Right ventricle myocardium superior (tissue), 1 donor: ENCODE data around the gene CFAP410. TPM values are rescaled to one million over a fixed set of nuclear protein-coding genes. Genes with fewer than 3 reads are reported as not detected.

Experiments used
- ATAC-seq: fragments of 200-7000 bp; cut with Tn5 transposase; one replicate; pipeline ENCODE4 v1.9.1; 2020; ENCODE audit warnings: mild to moderate bottlenecking; ENCODE audit not compliant: poor library complexity
- DNase-seq: peaks from one replicate; pipeline ENCODE4 v3.0.0-alpha.2; 2020
- intact Hi-C: fragments of 100-400 bp; cut with DNase I; formaldehyde crosslinking; loops from one replicate; pipeline ENCODE4 v1.11.2; 2022
- total RNA-seq: library from RNA; stranded (reverse); fragmentation: NEBNext Ultra II Directional; extraction: Animal tissue kit (Norgen Biotek cat#: 25700); gene quantifications from one replicate; pipeline ENCODE4 v1.2.1, GENCODE V29; 2021
- donor health status: DM: no; HTN: yes; CAD: no; lungs with severe emphysema.

CFAP410 gene
- total RNA-seq, 1 donor from 2014 or later: 13.9 TPM

DNA sequence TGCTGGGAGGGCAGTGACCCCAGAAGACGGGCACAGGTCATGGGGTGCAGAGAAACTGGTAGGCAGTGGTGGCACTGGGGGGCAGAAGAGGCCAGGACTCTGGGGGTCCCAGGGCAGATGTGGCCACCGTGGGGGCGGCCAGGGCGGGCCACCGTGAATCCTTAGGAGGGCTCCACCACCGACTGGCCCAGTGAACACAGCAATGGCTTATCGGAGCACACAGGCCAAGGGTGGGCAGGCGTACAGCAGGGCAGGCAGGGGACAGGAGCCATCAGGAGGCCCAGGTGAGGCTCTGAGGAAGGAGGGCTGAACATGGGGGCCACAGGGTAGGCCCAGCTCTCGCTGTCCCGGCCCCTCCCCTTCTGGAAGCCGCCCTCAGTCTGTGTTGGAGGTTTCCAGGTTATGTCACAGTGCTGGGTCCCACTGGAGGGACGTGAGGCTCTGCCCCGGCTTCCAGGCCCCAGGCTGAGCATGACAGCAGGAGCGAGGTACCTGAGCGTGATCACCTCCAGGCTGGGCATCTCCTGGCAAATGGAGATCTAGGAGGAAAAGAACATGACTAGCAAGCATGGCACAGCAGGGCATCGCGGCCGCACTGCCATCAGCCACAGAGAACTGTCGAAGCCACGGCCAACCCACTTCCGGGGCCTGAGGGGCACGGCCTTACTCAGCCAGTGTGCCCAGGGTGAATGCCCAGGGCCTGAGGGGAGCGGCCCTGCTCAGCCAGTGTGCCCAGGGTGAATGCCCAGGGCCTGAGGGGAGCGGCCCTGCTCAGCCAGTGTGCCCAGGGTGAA lies 3.7 kb downstream of the CFAP410 start:
- intact Hi-C loops: no loop called here
- no peak for ATAC-seq
- no peak for DNase-seq

DNA sequence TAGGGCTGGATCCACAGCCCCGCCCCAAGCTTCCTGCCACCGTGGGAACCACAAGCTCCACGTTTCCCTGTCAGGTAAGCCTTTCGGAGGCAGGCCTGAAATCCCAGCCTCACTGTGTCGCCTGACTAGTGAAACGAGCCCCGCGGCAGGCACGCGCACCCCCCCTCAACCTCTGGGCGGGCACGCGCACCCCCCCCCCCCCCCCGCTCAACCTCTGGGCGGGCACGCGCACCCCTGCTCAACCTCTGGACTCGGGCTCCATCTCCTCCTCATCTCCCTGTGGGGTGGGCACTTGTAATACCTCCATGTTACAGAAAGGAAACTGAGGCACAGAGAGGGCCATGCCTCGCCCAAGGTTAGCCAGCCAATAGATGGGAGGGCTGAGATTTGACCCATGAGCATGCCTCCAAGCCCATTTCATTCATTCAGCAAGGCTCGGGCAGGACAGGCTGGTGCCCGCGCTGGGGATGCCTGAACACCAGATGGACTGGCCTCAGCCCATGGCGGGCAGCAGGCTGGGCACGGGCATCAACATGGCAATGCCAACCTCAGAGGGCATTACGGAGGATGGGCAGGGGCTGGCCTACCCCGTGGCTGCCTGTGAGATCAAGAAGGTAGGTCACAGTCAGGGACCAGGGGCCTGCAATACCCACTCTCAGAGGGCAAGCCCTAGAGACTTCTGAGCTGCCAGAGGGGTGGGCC lies 4.7 kb downstream of the CFAP410 start:
- ATAC-seq (no peak), DNase-seq (no peak)
- intact Hi-C loops: no loop called here

DNA sequence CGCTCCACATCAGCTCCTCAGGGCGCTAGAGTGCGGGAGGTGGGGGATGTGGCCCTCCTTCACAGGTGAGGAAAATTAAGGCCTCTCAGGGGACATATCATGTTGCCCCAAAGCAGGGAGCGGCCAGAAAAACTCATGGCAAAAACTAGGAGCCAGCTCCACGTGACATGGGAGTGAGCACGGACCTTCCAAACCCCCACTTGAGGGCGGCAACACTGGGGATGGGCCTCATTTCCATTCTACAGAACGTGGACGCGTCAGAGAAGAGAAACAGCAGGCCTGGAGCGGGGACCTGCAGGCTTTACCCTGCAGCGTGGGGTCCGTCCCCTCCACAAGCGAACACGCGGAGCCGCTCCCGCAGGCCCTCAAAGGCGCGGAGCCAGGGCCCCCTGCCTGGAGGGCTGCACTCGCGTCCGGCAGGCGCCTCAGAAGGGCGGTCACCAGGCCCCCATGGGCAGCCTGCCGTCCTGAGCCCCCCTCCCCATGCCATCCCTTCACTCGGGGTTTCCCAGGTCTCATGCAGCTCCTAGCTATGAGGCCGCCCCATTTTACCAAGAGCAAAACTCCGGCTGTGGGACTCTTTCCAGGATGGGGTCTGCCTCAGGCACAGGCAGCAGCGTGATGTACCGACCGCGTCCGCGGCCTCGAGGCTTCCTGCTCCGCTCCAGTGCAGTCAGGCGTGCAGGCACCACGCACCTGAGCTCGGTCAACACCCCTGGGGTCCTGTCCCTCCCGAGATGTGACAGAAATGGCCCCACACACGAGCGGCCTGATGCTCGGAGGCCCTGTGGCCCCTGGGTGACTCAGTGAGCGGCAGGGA lies 5.5 kb downstream of the CFAP410 start:
- DNase-seq: no peak
- intact Hi-C loops: no loop called here
- ATAC-seq: no peak

DNA sequence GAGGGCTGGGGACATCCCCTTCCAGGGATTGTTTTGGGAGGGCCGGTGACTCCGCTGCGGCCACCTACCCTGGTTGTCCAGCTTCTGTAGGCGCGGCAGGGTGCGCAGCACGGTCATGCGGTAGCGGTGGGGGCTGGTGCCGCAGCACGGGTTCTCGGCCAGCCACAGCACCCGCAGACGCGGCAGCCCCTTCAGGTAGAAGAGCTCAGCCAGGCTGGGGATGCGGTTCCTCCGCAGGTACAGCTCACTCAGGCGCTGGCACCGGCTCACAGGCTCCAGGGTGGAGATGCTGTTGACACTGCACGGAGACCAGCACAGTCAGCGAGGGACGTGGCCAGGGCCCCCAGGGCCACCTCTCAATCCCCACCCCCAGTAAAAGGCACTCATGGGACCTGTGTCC lies 6.2 kb downstream of the CFAP410 start:
- intact Hi-C loops: no loop called here
- ATAC-seq: no peak
- DNase-seq: no peak

DNA sequence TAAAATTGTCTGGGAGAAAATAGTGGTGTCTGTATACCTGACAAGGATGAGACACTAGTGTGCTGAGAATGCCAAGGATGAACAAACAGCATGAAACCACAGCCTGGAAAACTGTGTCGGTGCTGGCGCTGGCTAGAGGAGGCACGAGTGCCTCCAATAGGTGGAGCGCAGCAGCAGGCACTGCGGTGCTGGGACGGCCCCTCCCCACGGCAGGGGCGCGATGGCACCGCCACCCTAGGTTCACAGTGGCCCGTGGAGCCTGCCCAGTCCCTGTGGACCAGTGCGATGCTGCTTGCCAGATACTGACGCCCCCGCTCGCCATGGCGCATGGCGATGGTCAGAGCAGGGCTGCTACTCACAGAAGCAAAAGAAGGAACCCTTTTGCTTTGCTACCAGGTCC lies 6.8 kb downstream of the CFAP410 start:
- no peak for DNase-seq
- intact Hi-C loops: no loop called here
- ATAC-seq: no peak

DNA sequence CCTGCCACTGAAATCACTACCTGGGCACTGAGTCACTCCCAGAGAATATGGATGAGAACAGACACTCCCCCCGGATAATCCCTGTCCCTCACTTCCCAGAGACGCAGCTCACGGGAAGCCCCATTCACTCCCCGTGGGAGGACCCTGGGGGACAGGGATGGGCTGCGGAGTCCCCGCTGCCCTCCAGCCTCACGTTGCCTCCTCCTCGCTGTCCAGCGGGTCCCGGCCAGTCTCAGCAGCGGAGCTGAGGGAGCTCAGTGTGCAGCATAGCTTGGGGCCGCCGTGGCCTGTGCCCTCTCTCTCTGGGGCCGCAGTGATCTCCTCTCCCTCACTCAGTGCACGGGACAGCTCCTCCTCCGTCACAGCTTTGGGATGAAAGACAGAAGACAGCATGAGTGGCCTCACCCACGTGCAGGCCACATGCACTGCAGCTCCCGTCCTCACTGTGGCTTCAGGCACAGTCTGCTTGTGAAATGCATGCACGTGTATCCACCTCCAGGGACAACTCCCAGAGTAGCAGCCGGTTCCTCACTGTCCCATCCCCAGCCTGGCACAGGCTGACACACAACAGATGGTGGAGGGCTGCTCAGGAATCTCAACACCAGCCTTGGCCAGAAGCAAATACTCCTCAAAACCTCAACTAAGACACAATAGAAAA lies 7.4 kb downstream of the CFAP410 start:
- ATAC-seq: no peak
- DNase-seq: no peak
- intact Hi-C loops: no loop called here

DNA sequence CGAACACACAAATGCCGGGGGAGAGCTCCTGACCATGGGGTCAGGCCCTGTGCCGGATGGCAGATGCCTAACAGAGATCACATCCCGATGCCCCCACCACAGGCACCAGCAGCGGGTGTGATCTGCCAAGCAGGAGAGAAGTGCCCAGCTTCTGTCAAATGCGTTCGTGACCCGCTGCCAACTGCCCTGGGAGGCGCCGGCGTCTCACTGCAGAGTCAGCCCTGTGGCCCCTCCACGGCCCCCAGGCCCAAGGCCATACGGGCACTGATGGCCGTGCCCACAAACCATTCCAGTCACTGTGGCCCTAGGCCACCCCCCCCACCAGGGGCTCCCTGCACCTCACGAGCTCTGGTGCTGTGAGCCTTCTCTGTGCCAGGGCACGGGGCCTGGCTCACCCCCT lies 8.0 kb downstream of the CFAP410 start:
- intact Hi-C loops: no loop called here
- ATAC-seq (no peak), DNase-seq (no peak)

DNA sequence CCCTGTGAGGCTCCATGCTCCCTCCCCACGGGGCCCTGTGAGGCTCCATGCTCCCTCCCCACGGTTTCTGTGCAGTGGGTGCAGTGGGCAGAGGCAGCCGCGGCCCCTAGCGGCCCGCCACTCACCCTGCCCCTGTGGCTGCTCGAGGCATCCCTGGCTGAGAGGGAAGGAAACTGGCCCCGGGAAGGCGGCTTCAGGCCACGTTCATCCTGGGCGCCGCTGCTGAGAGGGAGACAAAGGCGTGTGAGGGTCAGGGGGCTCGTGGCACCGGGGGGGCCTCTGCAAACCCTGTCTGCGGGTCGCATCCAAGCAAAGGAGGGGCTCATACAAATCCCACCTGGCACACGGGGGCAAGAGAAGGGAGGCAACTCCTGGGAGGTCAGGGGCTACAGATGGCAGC lies 8.5 kb downstream of the CFAP410 start:
- intact Hi-C loops: no loop called here
- ATAC-seq (no peak), DNase-seq (no peak)

DNA sequence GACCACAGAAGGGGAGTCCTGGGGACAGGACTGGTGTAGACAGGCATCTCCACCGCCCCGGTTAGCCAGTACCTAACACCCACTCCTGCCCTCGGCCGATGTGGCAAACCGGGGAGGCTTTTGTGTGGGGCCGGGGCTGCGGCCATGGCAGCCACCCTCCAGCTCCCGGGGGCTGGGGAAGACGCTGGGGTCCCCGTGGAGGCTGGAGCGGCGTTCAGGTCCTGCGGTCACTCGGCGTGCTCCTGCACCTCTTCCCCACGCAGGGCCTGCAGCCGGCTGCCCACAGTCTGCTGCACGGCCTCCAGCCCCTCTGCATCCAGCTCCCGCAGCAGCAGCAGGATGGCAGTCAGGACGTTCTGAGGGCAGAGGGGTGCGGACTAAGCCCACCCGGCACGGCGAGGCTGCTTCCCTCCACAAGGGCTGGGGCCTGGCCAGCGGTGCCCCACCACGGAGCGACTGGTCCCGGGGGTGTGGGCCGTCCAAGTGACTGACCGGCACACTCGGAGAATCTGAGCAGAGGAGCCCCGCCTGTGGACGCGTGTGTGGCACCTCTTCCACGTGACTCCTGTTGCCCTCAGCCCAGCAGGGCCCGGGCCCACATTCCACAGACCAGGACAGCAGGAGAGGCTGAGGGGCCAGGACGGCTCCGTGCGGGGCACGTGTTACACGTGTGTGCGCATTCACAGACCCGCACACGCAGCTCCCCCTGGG lies 9.1 kb downstream of the CFAP410 start:
- ATAC-seq (no peak), DNase-seq (no peak)
- intact Hi-C loops: no loop called here

DNA sequence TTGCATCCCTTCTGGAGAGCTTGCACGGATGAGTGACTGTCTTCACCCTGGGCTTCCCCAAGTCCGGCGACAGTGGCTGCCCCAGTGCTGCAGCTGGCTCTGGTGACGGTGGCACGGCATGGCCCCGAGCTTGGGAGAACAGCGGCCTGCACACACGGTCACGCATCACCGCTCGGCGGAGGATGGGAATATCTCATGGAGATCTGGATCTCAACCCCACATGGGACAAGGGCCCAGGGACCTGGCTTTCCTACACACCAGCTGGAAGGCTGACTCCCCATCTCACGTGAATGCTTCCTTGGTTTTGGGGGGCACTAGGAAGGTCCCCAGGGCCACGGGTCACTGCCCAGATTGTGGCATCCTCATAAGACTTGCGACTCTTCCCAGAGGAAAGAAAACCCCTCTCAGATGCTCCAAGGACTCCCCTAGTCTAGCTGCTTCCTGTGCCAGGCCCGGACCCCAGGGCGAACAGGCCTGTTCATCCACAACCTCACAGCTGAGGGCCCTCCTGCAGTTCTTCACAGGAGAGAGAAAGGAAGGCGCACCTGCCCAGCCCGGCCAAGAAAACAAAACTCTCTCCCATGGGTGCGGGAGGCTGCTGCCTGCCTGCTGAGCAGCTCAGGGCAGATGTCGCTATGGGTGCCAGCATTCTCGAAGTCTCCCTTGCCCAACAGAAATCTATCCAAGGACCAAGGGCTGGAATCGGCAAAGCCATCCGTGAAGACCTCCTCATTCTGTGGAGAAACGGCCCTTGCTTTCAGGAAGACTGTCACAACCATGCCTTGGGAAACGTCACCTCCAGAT lies 9.9 kb downstream of the CFAP410 start:
- DNase-seq (no peak), ATAC-seq (no peak)
- intact Hi-C loops: no loop called here

DNA sequence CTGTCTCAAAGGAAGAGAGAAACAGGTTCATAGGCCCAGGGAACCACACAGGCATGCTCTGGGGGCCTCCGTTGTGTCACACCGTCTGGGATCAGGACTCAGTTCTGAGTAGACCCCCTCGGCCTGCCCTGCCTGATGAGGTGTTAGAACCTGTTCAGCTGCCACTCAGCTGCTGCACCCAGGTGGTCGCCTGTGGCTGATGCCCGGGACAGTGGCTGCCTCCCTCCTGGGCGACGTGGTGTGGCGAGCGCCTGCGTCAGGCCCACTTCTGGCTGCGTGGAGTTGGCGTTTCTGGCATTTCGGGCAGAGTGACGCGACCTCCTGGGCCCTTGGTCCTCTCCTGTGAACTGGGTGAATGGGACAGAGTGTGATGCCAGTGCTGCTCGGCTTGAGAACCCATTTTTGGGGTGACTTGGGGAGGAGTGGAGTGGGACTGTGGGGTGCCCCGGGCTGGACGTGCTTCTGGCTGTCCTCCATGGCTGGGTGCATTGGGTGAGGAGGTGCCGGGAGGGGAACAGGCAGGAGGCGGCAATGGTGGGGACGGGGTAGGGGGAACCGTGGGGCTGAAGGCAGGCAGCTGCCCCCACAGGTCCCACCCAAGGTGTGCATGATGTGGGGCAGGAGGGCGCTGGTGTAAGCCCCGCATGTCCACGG lies 10.8 kb downstream of the CFAP410 start:
- ATAC-seq (no peak), DNase-seq (no peak)
- intact Hi-C loops: no loop called here

DNA sequence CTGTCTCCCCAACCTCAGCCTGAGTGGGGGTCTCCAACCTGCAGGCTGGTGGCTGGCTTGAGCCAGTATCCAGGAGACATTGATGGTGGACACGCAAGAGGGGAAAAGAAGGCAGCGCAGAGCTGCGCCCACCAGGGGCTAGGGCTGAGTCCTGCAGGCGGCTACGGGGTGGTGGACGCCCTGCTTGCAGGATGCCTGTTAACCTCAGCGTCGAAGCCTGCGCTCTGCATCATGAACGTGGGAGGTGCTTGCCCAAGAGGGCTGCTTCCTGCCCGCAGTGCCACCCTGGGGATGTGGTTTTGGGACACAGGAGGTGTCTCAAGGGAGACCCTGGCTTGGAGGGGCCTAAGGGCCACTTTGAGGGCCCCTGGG lies 11.6 kb downstream of the CFAP410 start:
- DNase-seq: no peak
- intact Hi-C loops: no loop called here
- no peak for ATAC-seq

DNA sequence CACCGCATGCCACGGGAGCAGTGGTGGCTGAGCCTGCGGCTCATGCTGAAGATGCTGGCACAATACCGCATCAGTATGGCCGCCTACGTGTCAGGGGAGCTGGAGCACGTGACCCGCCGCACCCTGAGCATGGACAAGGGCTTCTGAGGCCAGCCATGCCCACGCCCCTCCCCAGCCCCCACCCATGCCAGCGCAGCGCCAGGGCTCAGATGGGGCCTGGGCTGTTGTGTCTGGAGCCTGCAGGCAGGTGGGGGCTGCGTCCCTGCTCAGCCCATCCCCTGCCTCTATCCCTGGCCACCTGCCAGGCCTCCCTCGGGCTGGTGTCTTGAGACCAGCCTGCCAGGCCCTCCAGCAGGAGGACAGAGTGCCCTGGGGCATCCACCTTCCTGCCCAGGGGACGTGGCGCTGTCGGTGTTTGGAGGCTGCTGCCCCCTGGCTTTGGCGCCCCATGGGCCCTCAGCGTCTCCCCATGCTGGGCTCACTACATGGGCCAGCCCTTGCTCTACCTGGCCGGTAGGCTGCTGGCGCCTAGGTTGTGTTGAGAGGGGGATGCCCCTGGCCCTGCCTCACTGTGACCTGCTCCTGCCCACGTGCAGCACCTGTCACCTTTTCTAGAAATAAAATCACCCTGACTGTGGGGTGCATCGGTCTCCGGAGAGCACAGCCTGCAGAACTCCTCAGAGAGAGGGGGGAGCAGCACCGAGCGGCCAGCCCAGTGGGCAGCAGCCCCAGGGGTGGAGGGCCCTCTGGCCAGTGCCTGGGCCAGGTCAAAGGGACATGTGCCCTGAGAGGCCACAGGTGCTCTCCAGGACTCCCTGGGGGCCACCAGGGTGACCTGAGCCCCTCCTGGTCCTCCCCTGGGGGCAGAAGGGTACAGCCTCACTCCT lies 12.2 kb downstream of the CFAP410 start:
- intact Hi-C loops: no loop called here
- ATAC-seq (no peak), DNase-seq (no peak)

DNA sequence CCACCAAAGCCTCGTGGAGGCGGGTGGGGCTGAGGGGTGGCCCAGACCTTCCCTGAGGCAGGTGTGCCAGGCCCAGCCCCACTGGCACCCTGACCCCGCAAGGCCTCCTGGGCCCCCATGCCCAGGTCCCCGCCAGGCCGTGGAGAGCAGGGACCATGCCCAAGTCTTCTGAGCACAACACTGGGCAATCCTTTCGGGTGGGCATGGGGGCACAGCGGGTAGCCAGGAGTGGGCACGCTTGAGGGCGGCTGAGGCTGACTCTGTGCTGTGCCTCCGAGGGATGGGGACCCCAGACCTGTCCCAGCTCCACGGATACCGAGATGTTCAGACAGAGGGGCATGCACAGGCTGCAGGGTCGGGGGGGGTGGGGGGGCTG lies 12.9 kb downstream of the CFAP410 start:
- intact Hi-C loops: no loop called here
- DNase-seq (no peak), ATAC-seq (no peak)

DNA sequence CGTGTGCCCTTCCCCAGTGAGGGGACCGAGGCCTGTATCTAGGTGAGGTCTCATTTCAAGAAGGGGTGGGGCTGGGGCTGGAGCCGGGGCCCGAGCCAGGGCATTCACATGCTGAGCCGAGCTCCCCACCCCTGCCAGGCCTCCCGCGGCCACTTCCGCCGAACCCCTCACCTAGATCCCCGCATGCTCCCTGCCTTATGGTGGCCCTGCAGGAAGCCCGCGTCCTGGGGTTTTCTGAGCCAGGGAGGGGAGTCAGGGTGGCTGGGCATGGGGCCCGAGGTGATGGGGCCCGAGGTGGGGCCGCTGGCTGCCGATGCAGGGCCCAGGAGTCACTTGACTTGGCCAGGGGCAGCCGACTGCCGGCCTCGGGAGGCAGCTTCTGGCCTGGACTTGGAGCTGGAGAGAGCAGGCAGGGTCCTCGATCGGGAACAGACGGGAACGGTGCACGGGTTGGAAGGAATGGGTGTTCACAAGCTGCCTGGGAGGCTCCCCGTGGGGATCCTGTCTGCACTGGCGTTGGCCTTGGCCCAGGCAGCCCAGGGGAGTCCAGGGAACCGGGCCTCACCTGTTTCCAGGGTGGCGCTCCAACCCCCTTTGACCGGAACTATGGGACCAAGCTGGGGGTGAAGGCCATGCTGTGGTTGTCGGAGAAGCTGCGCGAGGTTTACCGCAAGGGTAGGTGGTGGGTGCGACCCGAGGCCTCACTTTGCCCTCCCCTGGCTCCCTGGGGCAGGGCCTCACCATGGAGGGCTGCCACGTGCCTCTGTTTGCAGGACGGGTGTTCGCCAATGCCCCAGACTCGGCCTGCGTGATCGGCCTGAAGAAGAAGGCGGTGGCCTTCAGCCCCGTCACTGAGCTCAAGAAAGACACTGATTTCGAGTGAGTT lies 13.6 kb downstream of the CFAP410 start:
- intact Hi-C loops: no loop called here
- no peak for ATAC-seq

DNA sequence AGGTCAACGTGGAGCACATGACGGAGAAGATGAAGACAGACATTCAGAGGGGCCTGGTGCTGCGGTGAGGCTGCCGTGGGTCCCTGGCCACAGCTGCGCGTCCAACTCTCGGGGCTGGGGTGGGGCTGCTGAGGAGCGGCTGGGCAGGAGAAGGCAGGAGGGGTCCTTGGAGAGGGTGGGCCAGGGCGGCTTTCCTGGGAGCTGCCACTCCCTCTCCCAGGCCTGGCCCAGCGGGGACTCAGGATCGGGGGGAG lies 14.4 kb downstream of the CFAP410 start:
- intact Hi-C loops: no loop called here
- DNase-seq (no peak), ATAC-seq (no peak)

More for the DNA sequence above, 13.6 kb downstream of the CFAP410 start:
- no peak for DNase-seq
